ENCODE results near the gene CHCHD4. TPM values are rescaled to one million over a fixed set of nuclear protein-coding genes. Genes with fewer than 3 reads are reported as not detected.

CHCHD4 gene
- polyA plus RNA-seq, 10 donors, result 12.8 to 16.6 (median 14.1) TPM

GRCh38 chr3:14137445-14137844 lies 12.8 kb upstream of the CHCHD4 start:
- DNase-seq, result no peak

- no peak for DNase-seq
These were observed 12.3 kb upstream of the CHCHD4 start for GRCh38 chr3:14137004-14137403.

GRCh38 chr3:14135581-14135980 lies 10.9 kb upstream of the CHCHD4 start:
- DNase-seq, result no peak

GRCh38 chr3:14134291-14134690 lies 9.6 kb upstream of the CHCHD4 start:
- no peak for DNase-seq

- DNase-seq, result no peak
These were observed 9.2 kb upstream of the CHCHD4 start for GRCh38 chr3:14133876-14134275.

- DNase-seq, result no peak
These were observed 8.6 kb upstream of the CHCHD4 start for GRCh38 chr3:14133188-14133800.

- no peak for DNase-seq
These were observed 8.0 kb upstream of the CHCHD4 start for GRCh38 chr3:14132689-14133088.

GRCh38 chr3:14132120-14132519 lies 7.5 kb upstream of the CHCHD4 start:
- no peak for DNase-seq

GRCh38 chr3:14131134-14131533 lies 6.5 kb upstream of the CHCHD4 start:
- DNase-seq, result no peak

GRCh38 chr3:14130707-14131106 lies 6.0 kb upstream of the CHCHD4 start:
- no peak for DNase-seq

- no peak for DNase-seq
These were observed 5.6 kb upstream of the CHCHD4 start for GRCh38 chr3:14130230-14130629.

GRCh38 chr3:14129296-14129695 lies 4.6 kb upstream of the CHCHD4 start:
- no peak for DNase-seq

- no peak for DNase-seq
These were observed 4.1 kb upstream of the CHCHD4 start for GRCh38 chr3:14128724-14129123.

GRCh38 chr3:14127516-14128161 lies 3.0 kb upstream of the CHCHD4 start:
- DNase-seq, result no peak

- DNase-seq, result no peak
These were observed 2.3 kb upstream of the CHCHD4 start for GRCh38 chr3:14126887-14127505.

GRCh38 chr3:14126017-14126886 lies 1.6 kb upstream of the CHCHD4 start:
- no peak for DNase-seq

- peak in 2 of 3 donors; percentile 61 to 91 for DNase-seq
These were observed 735 bp upstream of the CHCHD4 start for GRCh38 chr3:14125193-14126016.

- peak in 2 of 3 donors; percentile 50 to 66 for DNase-seq
These were observed 451 bp downstream of the CHCHD4 start for GRCh38 chr3:14124223-14124614.

- DNase-seq, result no peak
These were observed 1.1 kb downstream of the CHCHD4 start for GRCh38 chr3:14123308-14124222.

GRCh38 chr3:14122301-14122700 lies 2.4 kb downstream of the CHCHD4 start:
- no peak for DNase-seq
